ENCODE data around the gene LCP2.
A peak's percentile ranks its signal among the peaks of the same experiment; 100 is the strongest.

Gene LCP2

GRCh38 chr5:170218726-170219125 is 78.9 kb downstream of the LCP2 start:
- in situ Hi-C loops (cut with MboI; ENCODE audit: low pct_unique_long_range_greater_than_20kb, low sequenced_read_pairs, unreplicated experiment) = no loop called here
- no peak for TF ChIP-seq CTCF (IDR thresholded peaks at IDR 0.05; ENCODE audit: extremely low read depth, insufficient read depth, missing control alignments)
- DNase-seq (ENCODE audit: low spot score) = no peak

- DNase-seq (ENCODE audit: low spot score) = no peak
- in situ Hi-C loops (cut with MboI; ENCODE audit: low pct_unique_long_range_greater_than_20kb, low sequenced_read_pairs, unreplicated experiment) = no loop called here
- TF ChIP-seq CTCF (IDR thresholded peaks at IDR 0.05; ENCODE audit: extremely low read depth, insufficient read depth, missing control alignments) = no peak
These were observed 79.7 kb downstream of the LCP2 start for GRCh38 chr5:170217831-170218230.

- no peak for DNase-seq (ENCODE audit: low spot score)
- TF ChIP-seq CTCF (IDR thresholded peaks at IDR 0.05; ENCODE audit: extremely low read depth, insufficient read depth, missing control alignments) = peak; percentile 55
- in situ Hi-C loops (cut with MboI; ENCODE audit: low pct_unique_long_range_greater_than_20kb, low sequenced_read_pairs, unreplicated experiment) = no loop called here
These were observed 81.2 kb downstream of the LCP2 start for GRCh38 chr5:170216257-170216864.

- in situ Hi-C loops (cut with MboI; ENCODE audit: low pct_unique_long_range_greater_than_20kb, low sequenced_read_pairs, unreplicated experiment) = no loop called here
- no peak for DNase-seq (ENCODE audit: low spot score)
These were observed 85.8 kb downstream of the LCP2 start for GRCh38 chr5:170211575-170212334.

GRCh38 chr5:170206958-170207357 is 90.6 kb downstream of the LCP2 start:
- DNase-seq (ENCODE audit: low spot score) = no peak
- in situ Hi-C loops (cut with MboI; ENCODE audit: low pct_unique_long_range_greater_than_20kb, low sequenced_read_pairs, unreplicated experiment) = no loop called here
- no peak for TF ChIP-seq CTCF (IDR thresholded peaks at IDR 0.05; ENCODE audit: extremely low read depth, insufficient read depth, missing control alignments)

More at GRCh38 chr5:170211575-170212334, 85.8 kb downstream of the LCP2 start:
- TF ChIP-seq CTCF (IDR thresholded peaks at IDR 0.05; ENCODE audit: extremely low read depth, insufficient read depth, missing control alignments) = no peak

GRCh38 chr5:170206216-170206615 is 91.4 kb downstream of the LCP2 start:
- DNase-seq (ENCODE audit: low spot score) = no peak
- in situ Hi-C loops (cut with MboI; ENCODE audit: low pct_unique_long_range_greater_than_20kb, low sequenced_read_pairs, unreplicated experiment) = no loop called here
- no peak for TF ChIP-seq CTCF (IDR thresholded peaks at IDR 0.05; ENCODE audit: extremely low read depth, insufficient read depth, missing control alignments)
